Calu3 (cell line): Measurements from ENCODE around the gene SH2B2. TPM values are rescaled to one million over a fixed set of nuclear protein-coding genes. Genes with fewer than 3 reads are reported as not detected.

Experiments used
- BruUV-seq: library from RNA; stranded (reverse); fragments of 400-500 nt; replicated peaks from 2 replicates; lab custom pipeline; 2021; lab: Mats Ljungman, UMichigan
- CTCF ChIA-PET: fragments of 300-600 bp; sonication (Branson Sonifier 250); formaldehyde crosslinking; loops from one replicate; lab custom pipeline; 2022; ENCODE audit warnings: antibody characterized with exemption; lab: Charles Lee
- DNase-seq: peaks from one replicate; pipeline ENCODE4 v3.0.0; 2022
- H3K27ac Mint-ChIP-seq: one replicate; pipeline ENCODE4 v1.8.0; 2022; ENCODE audit warnings: mixed read lengths; ENCODE audit not compliant: unreplicated experiment
- H3K27me3 Mint-ChIP-seq: one replicate; pipeline ENCODE4 v1.8.0; 2022; ENCODE audit warnings: mixed read lengths; ENCODE audit not compliant: unreplicated experiment
- H3K36me3 Mint-ChIP-seq: one replicate; pipeline ENCODE4 v1.8.0; 2022; ENCODE audit warnings: mild to moderate bottlenecking, moderate library complexity, mixed read lengths; ENCODE audit not compliant: insufficient read depth, unreplicated experiment
- H3K4me1 Mint-ChIP-seq: one replicate; pipeline ENCODE4 v1.8.0; 2022; ENCODE audit warnings: mild to moderate bottlenecking, low read depth, mixed read lengths; ENCODE audit not compliant: unreplicated experiment
- H3K4me3 Mint-ChIP-seq: one replicate; pipeline ENCODE4 v1.8.0; 2022; ENCODE audit warnings: mild to moderate bottlenecking, low read depth, moderate library complexity, mixed read lengths; ENCODE audit not compliant: unreplicated experiment
- H3K9me3 Mint-ChIP-seq: one replicate; pipeline ENCODE4 v1.8.0; 2022; ENCODE audit warnings: low read depth, mixed read lengths; ENCODE audit not compliant: unreplicated experiment
- CTCF ChIP-seq: fragments of 200-600 bp; IDR thresholded peaks from one replicate; pipeline ENCODE4 v1.8.0; 2022; ENCODE audit warnings: antibody characterized with exemption; ENCODE audit not compliant: unreplicated experiment
- intact Hi-C: fragments of 100-400 bp; cut with micrococcal nuclease; formaldehyde crosslinking; loops from one replicate; pipeline ENCODE4 v1.10.0; 2022; ENCODE audit not compliant: unreplicated experiment
- total RNA-seq: library from RNA; stranded (reverse); gene quantifications from 2 replicates; pipeline ENCODE4 v1.2.3, GENCODE V29; 2022

Gene SH2B2
- total RNA-seq, 1 experiment from 2014 or later = 2.7 TPM

GRCh38 chr7:102313997-102314780, 27.5 kb downstream of the SH2B2 start:
- no peak overlapping the region for H3K4me3 Mint-ChIP-seq
- H3K27me3 Mint-ChIP-seq = no peaks in the 10 kb centered on the region
- TF ChIP-seq CTCF = no peak
- DNase-seq = no peak
- BruUV-seq = no TSS peak
- H3K4me1 Mint-ChIP-seq = peaks cover 9% of the 10 kb centered on the region
- H3K9me3 Mint-ChIP-seq = no peaks in the 10 kb centered on the region
- H3K27ac Mint-ChIP-seq = no peak overlapping the region
- CTCF ChIA-PET = no interaction called here
- intact Hi-C loops = no loop called here
- peaks cover 6% of the 10 kb centered on the region for H3K36me3 Mint-ChIP-seq

GRCh38 chr7:102317231-102318059, 30.8 kb downstream of the SH2B2 start:
- no TSS peak for BruUV-seq
- H3K9me3 Mint-ChIP-seq = no peaks in the 10 kb centered on the region
- no peak for TF ChIP-seq CTCF
- no peak overlapping the region for H3K27ac Mint-ChIP-seq
- H3K4me3 Mint-ChIP-seq = no peak overlapping the region
- no peaks in the 10 kb centered on the region for H3K27me3 Mint-ChIP-seq
- DNase-seq = no peak
- intact Hi-C loops = no loop called here
- peaks cover 5% of the 10 kb centered on the region for H3K4me1 Mint-ChIP-seq
- CTCF ChIA-PET = no interaction called here
- peaks cover 6% of the 10 kb centered on the region for H3K36me3 Mint-ChIP-seq

GRCh38 chr7:102318482-102318971, 31.9 kb downstream of the SH2B2 start:
- H3K4me3 Mint-ChIP-seq = no peak overlapping the region

More at GRCh38 chr7:102318482-102318971, 31.9 kb downstream of the SH2B2 start:
- no peak overlapping the region for H3K27ac Mint-ChIP-seq
- no TSS peak for BruUV-seq
- CTCF ChIA-PET = interaction anchor here (0.6 kb wide), 1 partner anchor 9 kb away, joined by 4 read pairs; no protein-coding TSS in a partner anchor
- no peaks in the 10 kb centered on the region for H3K9me3 Mint-ChIP-seq
- no peaks in the 10 kb centered on the region for H3K27me3 Mint-ChIP-seq
- H3K4me1 Mint-ChIP-seq = no peaks in the 10 kb centered on the region
- H3K36me3 Mint-ChIP-seq = peaks cover 6% of the 10 kb centered on the region
- DNase-seq = peak; percentile 21
- TF ChIP-seq CTCF = no peak
- intact Hi-C loops = no loop called here
